Measurements from ENCODE around the gene MDH2. TPM values are rescaled to one million over a fixed set of nuclear protein-coding genes. Genes with fewer than 3 reads are reported as not detected.
"Not testable (repeated sequence)": the region's sequence is repeated elsewhere in the genome, so short reads cannot be mapped to it uniquely, and the experiment has no call there.

The MDH2 gene
- total RNA-seq, 6 donors from 2014 or later, result 52.4 to 131 (median 111) TPM

- Histone ChIP-seq H3K9me3 (no peaks in the 10 kb centered on the region), H3K4me3 (peak overlapping the region; percentile 89 to 95 (median 92)), H3K27me3 (no peaks in the 10 kb centered on the region), H3K36me3 (peaks cover 0 to 21% (median 4%) of the 10 kb centered on the region in 4 donors), H3K27ac (peak overlapping the region; percentile 88 to 93 (median 90)), H3K4me1 (peaks cover 17 to 49% (median 29%) of the 10 kb centered on the region in 4 donors)
- WGBS, 2 donors, result 3 to 5% methylated on average over 4 to 9 of the region's 9 CpGs
- DNase-seq, result peak in 1 of 2 donors; percentile 75
- peak; percentile 8 to 45 for ATAC-seq (ENCODE audit: low FRiP score in 2 of 2)
- no peak for TF ChIP-seq POLR2A (IDR thresholded peaks at IDR 0.05)
- peak in 1 of 6 experiments; percentile 5 for TF ChIP-seq CTCF (IDR thresholded peaks at IDR 0.05)
- no peak for TF ChIP-seq EP300 (IDR thresholded peaks at IDR 0.05)
Observed at GRCh38 chr7:76048668-76048988, 722 bp downstream of the MDH2 start.

GRCh38 chr7:76049295-76049694 lies 1.4 kb downstream of the MDH2 start:
- peak overlapping the region in 2 of 4 donors; percentile 89 to 95 for H3K4me3 ChIP-seq
- peaks cover 17 to 49% (median 29%) of the 10 kb centered on the region in 4 donors for H3K4me1 ChIP-seq
- H3K27me3 ChIP-seq, result no peaks in the 10 kb centered on the region
- DNase-seq, result no peak
- no peak for TF ChIP-seq POLR2A (IDR thresholded peaks at IDR 0.05)
- TF ChIP-seq EP300 (IDR thresholded peaks at IDR 0.05), result no peak
- TF ChIP-seq POLR2AphosphoS5 (IDR thresholded peaks at IDR 0.05), result no peak
- no peak for TF ChIP-seq CTCF (IDR thresholded peaks at IDR 0.05)
- peak overlapping the region; percentile 13 to 93 (median 88) for H3K27ac ChIP-seq
- ATAC-seq (ENCODE audit: low FRiP score in 2 of 2), result no peak
- WGBS, 2 donors, result 76 to 77% methylated on average over 6 of the region's 6 CpGs
- H3K36me3 ChIP-seq, result peaks cover 0 to 28% (median 5%) of the 10 kb centered on the region in 4 donors
- no peaks in the 10 kb centered on the region for H3K9me3 ChIP-seq

- WGBS, 2 donors, result 99% methylated on average over 5 of the region's 5 CpGs
- TF ChIP-seq EP300 (IDR thresholded peaks at IDR 0.05) (no peak), POLR2AphosphoS5 (IDR thresholded peaks at IDR 0.05) (no peak), CTCF (IDR thresholded peaks at IDR 0.05) (no peak), POLR2A (IDR thresholded peaks at IDR 0.05) (no peak)
- Histone ChIP-seq H3K4me3 (no peak overlapping the region), H3K27me3 (no peaks in the 10 kb centered on the region), H3K9me3 (no peaks in the 10 kb centered on the region), H3K27ac (no peak overlapping the region), H3K4me1 (peaks cover 17 to 39% (median 26%) of the 10 kb centered on the region in 4 donors), H3K36me3 (peaks cover 0 to 41% (median 10%) of the 10 kb centered on the region in 4 donors)
- ATAC-seq (ENCODE audit: low FRiP score in 2 of 2) (no peak), DNase-seq (no peak)
Observed at GRCh38 chr7:76050545-76050944, 2.6 kb downstream of the MDH2 start.

DNA sequence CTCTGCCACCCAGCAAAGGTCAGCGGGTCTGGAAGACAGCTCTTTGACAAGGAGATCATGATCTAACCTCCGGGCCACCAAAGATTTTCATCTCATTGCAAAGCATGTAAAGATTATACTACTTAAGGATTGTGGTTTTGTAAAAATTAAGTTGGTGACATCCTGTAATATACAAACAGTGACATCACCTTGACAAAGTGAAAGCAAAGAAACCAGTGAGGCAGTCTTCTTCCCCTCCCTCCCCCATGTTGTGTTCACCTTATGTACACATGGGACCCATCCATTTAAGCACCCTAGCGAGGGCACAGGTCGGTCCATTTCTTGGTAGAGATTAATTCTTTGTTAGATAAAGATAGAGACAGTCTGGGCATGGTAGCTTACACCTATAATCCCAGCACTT lies 3.9 kb downstream of the MDH2 start:
- ATAC-seq (ENCODE audit: low FRiP score in 2 of 2), result no peak

DNA sequence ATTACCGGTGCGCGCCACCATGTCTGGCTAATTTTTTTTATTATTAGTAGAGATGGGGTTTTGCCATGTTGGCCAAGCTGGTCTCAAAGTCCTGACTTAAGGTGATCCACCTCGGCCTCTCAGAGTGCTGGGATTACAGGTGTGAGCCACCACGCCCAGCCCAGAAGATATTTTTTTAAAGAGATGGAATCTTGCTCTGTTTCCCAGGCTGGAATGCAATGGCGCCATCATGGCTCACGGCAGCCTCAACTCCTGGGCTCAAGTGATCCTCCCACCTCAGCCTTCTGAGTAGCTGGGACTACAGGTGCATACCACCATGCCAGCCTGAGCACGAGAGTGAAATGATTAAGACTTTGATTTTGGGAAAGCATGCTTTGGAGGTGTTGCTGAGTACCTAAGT lies 4.8 kb downstream of the MDH2 start:
- H3K9me3 ChIP-seq; DNase-seq; H3K27me3 ChIP-seq; H3K4me3 ChIP-seq; ATAC-seq (ENCODE audit: low FRiP score in 2 of 2); H3K27ac ChIP-seq: not testable (repeated sequence)
- peaks cover 7 to 22% (median 13%) of the 10 kb centered on the region in 4 donors for H3K4me1 ChIP-seq
- H3K36me3 ChIP-seq, result peaks cover 5 to 59% (median 19%) of the 10 kb centered on the region in 4 donors
- WGBS, 2 donors, result 96 to 97% methylated on average over 8 of the region's 8 CpGs

More for the DNA sequence above, 3.9 kb downstream of the MDH2 start:
- peaks cover 9 to 26% (median 16%) of the 10 kb centered on the region in 4 donors for H3K4me1 ChIP-seq
- TF ChIP-seq EP300 (IDR thresholded peaks at IDR 0.05), result no peak
- no peak for TF ChIP-seq CTCF (IDR thresholded peaks at IDR 0.05)
- TF ChIP-seq POLR2A (IDR thresholded peaks at IDR 0.05), result no peak
- TF ChIP-seq POLR2AphosphoS5 (IDR thresholded peaks at IDR 0.05), result no peak
- no peaks in the 10 kb centered on the region for H3K9me3 ChIP-seq
- DNase-seq, result no peak
- H3K27me3 ChIP-seq, result no peaks in the 10 kb centered on the region
- no peak overlapping the region for H3K27ac ChIP-seq
- no peak overlapping the region for H3K4me3 ChIP-seq
- 83 to 84% methylated on average over 4 of the region's 4 CpGs for WGBS, 2 donors
- H3K36me3 ChIP-seq, result peaks cover 0 to 51% (median 13%) of the 10 kb centered on the region in 4 donors
